A549 (cell line): ENCODE results near the gene CLDN14. TPM values are rescaled to one million over a fixed set of nuclear protein-coding genes. Genes with fewer than 3 reads are reported as not detected.

Source experiments
- ATAC-seq, 2 experiments: fragments of 200-7000 bp in 1 of 2; fragments of >200 bp in 1 of 2; cut with Nextera tagmentation in 1 of 2; cut with Tn5 transposase in 1 of 2; 3 replicates each; pipeline versions ENCODE4 v1.8.0 to v1.9.1; 2018 to 2020; ENCODE audit warnings: mild to moderate bottlenecking in 1 of 2, moderate library complexity in 1 of 2
- CTCF ChIA-PET: fragments of 300-600 bp; sonication (Branson Sonifier 250); formaldehyde crosslinking; extraction: SDS; loops from one replicate; lab custom pipeline; 2021; ENCODE audit warnings: antibody characterized with exemption, inconsistent platforms; lab: Yijun Ruan, JAX
- POLR2A ChIA-PET: fragments of 350-600 bp; formaldehyde crosslinking; extraction: SDS; loops from one replicate; lab custom pipeline; 2021; ENCODE audit warnings: antibody characterized with exemption, inconsistent platforms; lab: Yijun Ruan, JAX
- DNase-seq, 2 experiments: peaks; one replicate each; pipeline versions ENCODE4 v3.0.0 to v3.0.0-alpha.2; 2011 to 2016; ENCODE audit warnings: low read depth in 1 of 2, low spot score in 1 of 2
- FAIRE-seq: peaks from 2 replicates; lab custom pipeline; 2011; peaks lifted over from hg19 to GRCh38; lab: Jason Lieb, UNC
- H3K27ac ChIP-seq, 2 experiments: fragments of >200 bp; sonication (Bioruptor Twin); formaldehyde crosslinking; 3 replicates each; pipeline ENCODE4 v1.5.1; 2016 to 2017
- H3K4me1 ChIP-seq: fragments of >200 bp; sonication (Bioruptor Twin); formaldehyde crosslinking; 3 replicates; pipeline ENCODE4 v1.6.1; 2016
- H3K4me2 ChIP-seq: fragments of >200 bp; sonication (Bioruptor Twin); formaldehyde crosslinking; 3 replicates; pipeline ENCODE4 v1.6.1; 2016
- H3K4me3 ChIP-seq: fragments of >200 bp; sonication (Bioruptor Twin); formaldehyde crosslinking; 3 replicates; pipeline ENCODE4 v1.5.1; 2016
- H3K9me3 ChIP-seq: fragments of >200 bp; sonication (Bioruptor Twin); formaldehyde crosslinking; 3 replicates; pipeline ENCODE4 v1.6.1; 2016
- BHLHE40 ChIP-seq: IDR thresholded peaks from 2 replicates; pipeline ENCODE4 v1.6.1; 2012; ENCODE audit warnings: low read depth, low read length, inconsistent platforms
- CBX2 ChIP-seq: fragments of 200-600 bp; sonication (generic); IDR thresholded peaks from 2 replicates; pipeline ENCODE4 v1.6.1; 2016; ENCODE audit warnings: low read depth, mild to moderate bottlenecking, borderline replicate concordance
- EP300 ChIP-seq, 2 experiments: fragments of >200 bp; sonication (Bioruptor Twin); formaldehyde crosslinking; IDR thresholded peaks; 2 replicates in 1 of 2; 3 replicates in 1 of 2; pipeline ENCODE4 v1.6.1; 2016 to 2017
- ESRRA ChIP-seq: fragments of 150-350 bp; IDR thresholded peaks from 2 replicates; pipeline ENCODE4 v1.6.1; 2014; ENCODE audit warnings: mild to moderate bottlenecking, low read length, borderline replicate concordance
- FOSL2 ChIP-seq, 2 experiments: fragments of 450-650 bp in 1 of 2; fragments of >200 bp in 1 of 2; sonication (Bioruptor Twin) in 1 of 2; formaldehyde crosslinking; IDR thresholded peaks; 2 replicates each; pipeline versions ENCODE4 v1.5.0 to v1.6.1; 2016 to 2020; ENCODE audit warnings: mild to moderate bottlenecking in 1 of 2, moderate library complexity in 1 of 2
- HOXA7 ChIP-seq: fragments of 250-450 bp; sonication (Bioruptor Pico); IDR thresholded peaks from 2 replicates; pipeline ENCODE4 v1.5.0; 2020; ENCODE audit warnings: mild to moderate bottlenecking, moderate library complexity
- HOXB5 ChIP-seq: fragments of 250-450 bp; sonication (Bioruptor Pico); IDR thresholded peaks from 2 replicates; pipeline ENCODE4 v1.5.0; 2020; ENCODE audit warnings: mild to moderate bottlenecking, moderate library complexity
- JUNB ChIP-seq: fragments of >200 bp; sonication (Bioruptor Twin); formaldehyde crosslinking; IDR thresholded peaks from 2 replicates; pipeline ENCODE4 v1.6.1; 2016
- KDM1A ChIP-seq: fragments of 200-600 bp; sonication (generic); IDR thresholded peaks from 2 replicates; pipeline ENCODE4 v1.6.1; 2016; ENCODE audit warnings: low read depth, mild to moderate bottlenecking
- KDM5A ChIP-seq: fragments of 200-600 bp; sonication (generic); IDR thresholded peaks from 2 replicates; pipeline ENCODE4 v1.6.1; 2016; ENCODE audit warnings: antibody characterized with exemption, mild to moderate bottlenecking
- MAFK ChIP-seq: fragments of 450-650 bp; IDR thresholded peaks from 2 replicates; pipeline ENCODE4 v1.6.1; 2014; ENCODE audit not compliant: partially characterized antibody
- MAZ ChIP-seq: fragments of 150-350 bp; IDR thresholded peaks from 2 replicates; pipeline ENCODE4 v1.6.1; 2014; ENCODE audit warnings: antibody characterized with exemption, low read depth, low read length, borderline replicate concordance
- NR3C1 ChIP-seq: fragments of >200 bp; sonication (Bioruptor Twin); formaldehyde crosslinking; IDR thresholded peaks from 3 replicates; pipeline ENCODE4 v1.6.1; 2017
- PHF8 ChIP-seq: fragments of 200-600 bp; sonication (generic); IDR thresholded peaks from 2 replicates; pipeline ENCODE4 v1.6.1; 2016; ENCODE audit warnings: low read depth, mild to moderate bottlenecking, antibody characterized with exemption, moderate library complexity, borderline replicate concordance
- POLR2A ChIP-seq: IDR thresholded peaks from 2 replicates; pipeline ENCODE4 v1.6.1; 2012; ENCODE audit warnings: mild to moderate bottlenecking, low read length
- POLR2AphosphoS2 ChIP-seq: conservative IDR thresholded peaks from 2 replicates; pipeline ENCODE4 v1.6.1; 2012; ENCODE audit warnings: low read length, improper control_type of control experiment, inconsistent platforms
- RFX5 ChIP-seq: fragments of 450-650 bp; IDR thresholded peaks from 2 replicates; pipeline ENCODE4 v1.7.1; 2014; ENCODE audit warnings: antibody characterized with exemption, mild to moderate bottlenecking, moderate library complexity
- RNF2 ChIP-seq: fragments of 200-600 bp; sonication (generic); IDR thresholded peaks from 2 replicates; pipeline ENCODE4 v1.6.1; 2016; ENCODE audit warnings: low read depth, mild to moderate bottlenecking, antibody characterized with exemption, moderate library complexity, borderline replicate concordance
- SMC3 ChIP-seq: fragments of >200 bp; sonication (Bioruptor Twin); formaldehyde crosslinking; IDR thresholded peaks from 3 replicates; pipeline ENCODE4 v1.6.1; 2018; ENCODE audit warnings: inconsistent platforms
- ZNF302 ChIP-seq: fragments of 250-450 bp; sonication (Bioruptor Pico); IDR thresholded peaks from 2 replicates; pipeline ENCODE4 v1.9.0; 2021; ENCODE audit warnings: inconsistent platforms, mild to moderate bottlenecking, moderate library complexity
- ZSCAN20 ChIP-seq: fragments of 250-450 bp; sonication (Bioruptor Pico); IDR thresholded peaks from 2 replicates; pipeline ENCODE4 v1.8.0; 2022; ENCODE audit warnings: mild to moderate bottlenecking, moderate library complexity
- WGBS: methylation state at CpG from one replicate; pipeline ENCODE4 v1.1.6; 2017; ENCODE audit errors: missing lambda C conversion rate; 5-methylcytosine and 5-hydroxymethylcytosine counted together
- polyA plus RNA-seq, 4 experiments: library from polyadenylated mRNA; depleted of rRNA in 3 of 4; stranded (reverse); fragments of >200 nt; fragmentation: RNase III in 1 of 4; extraction: RNeasy Plus Mini Kit Qiagen cat#74134 plus additional on column Dnase treatment in 1 of 4; gene quantifications; 2 replicates in 3 of 4; 3 replicates in 1 of 4; pipeline ENCODE4 v1.2.3, GENCODE V29; 2011 to 2017
- TF ChIP-seq, protein P1 (sequence below): IDR thresholded peaks from 2 replicates; pipeline ENCODE4 v1.6.1; 2012
- TF ChIP-seq, protein P2 (sequence below): fragments of 150-350 bp; IDR thresholded peaks from 2 replicates; pipeline ENCODE4 v1.6.1; 2014; ENCODE audit warnings: low read depth, mild to moderate bottlenecking, low read length
- TF ChIP-seq, protein P3 (sequence below): fragments of >200 bp; sonication (Bioruptor Twin); formaldehyde crosslinking; IDR thresholded peaks from 3 replicates; pipeline ENCODE4 v1.5.1; 2016
- TF ChIP-seq, protein P4 (sequence below): fragments of 450-650 bp; IDR thresholded peaks from 2 replicates; pipeline ENCODE4 v1.6.1; 2014; ENCODE audit warnings: antibody characterized with exemption
- TF ChIP-seq, protein P5 (sequence below): fragments of 250-450 bp; sonication (Bioruptor Pico); IDR thresholded peaks from 2 replicates; pipeline ENCODE4 v1.5.0; 2021; ENCODE audit warnings: mild to moderate bottlenecking, moderate library complexity, borderline replicate concordance

The CLDN14 gene
- polyA plus RNA-seq, 2 of the 4 experiments (the other 2 are of a cell fraction) = not detected

GRCh38 chr21:36465478-36465877 is 14.4 kb downstream of the CLDN14 start:
- CTCF ChIA-PET = no interaction called here
- Histone ChIP-seq H3K27ac (no peak overlapping the region), H3K4me1 (peaks cover 13% of the 10 kb centered on the region), H3K4me2 (no peak overlapping the region)
- POLR2A ChIA-PET = no interaction called here
- DNase-seq = no peak
- 74% methylated on average over 8 of the region's 8 CpGs for WGBS
- TF ChIP-seq HOXB5 (CRISPR knock-in tag) (no peak), BHLHE40 (no peak), HOXA7 (CRISPR knock-in tag) (no peak), MAFK (no peak), PHF8 (no peak), SMC3 (no peak), POLR2A (no peak), KDM1A (no peak), RNF2 (no peak), POLR2AphosphoS2 (no peak), RFX5 (no peak), EP300 (IDR thresholded peaks at IDR 0.05) (no peak)
- TF ChIP-seq, protein P1, sequence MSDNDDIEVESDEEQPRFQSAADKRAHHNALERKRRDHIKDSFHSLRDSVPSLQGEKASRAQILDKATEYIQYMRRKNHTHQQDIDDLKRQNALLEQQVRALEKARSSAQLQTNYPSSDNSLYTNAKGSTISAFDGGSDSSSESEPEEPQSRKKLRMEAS = no peak
- TF ChIP-seq, protein P2, sequence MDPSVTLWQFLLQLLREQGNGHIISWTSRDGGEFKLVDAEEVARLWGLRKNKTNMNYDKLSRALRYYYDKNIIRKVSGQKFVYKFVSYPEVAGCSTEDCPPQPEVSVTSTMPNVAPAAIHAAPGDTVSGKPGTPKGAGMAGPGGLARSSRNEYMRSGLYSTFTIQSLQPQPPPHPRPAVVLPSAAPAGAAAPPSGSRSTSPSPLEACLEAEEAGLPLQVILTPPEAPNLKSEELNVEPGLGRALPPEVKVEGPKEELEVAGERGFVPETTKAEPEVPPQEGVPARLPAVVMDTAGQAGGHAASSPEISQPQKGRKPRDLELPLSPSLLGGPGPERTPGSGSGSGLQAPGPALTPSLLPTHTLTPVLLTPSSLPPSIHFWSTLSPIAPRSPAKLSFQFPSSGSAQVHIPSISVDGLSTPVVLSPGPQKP = no peak
- TF ChIP-seq, protein P3, sequence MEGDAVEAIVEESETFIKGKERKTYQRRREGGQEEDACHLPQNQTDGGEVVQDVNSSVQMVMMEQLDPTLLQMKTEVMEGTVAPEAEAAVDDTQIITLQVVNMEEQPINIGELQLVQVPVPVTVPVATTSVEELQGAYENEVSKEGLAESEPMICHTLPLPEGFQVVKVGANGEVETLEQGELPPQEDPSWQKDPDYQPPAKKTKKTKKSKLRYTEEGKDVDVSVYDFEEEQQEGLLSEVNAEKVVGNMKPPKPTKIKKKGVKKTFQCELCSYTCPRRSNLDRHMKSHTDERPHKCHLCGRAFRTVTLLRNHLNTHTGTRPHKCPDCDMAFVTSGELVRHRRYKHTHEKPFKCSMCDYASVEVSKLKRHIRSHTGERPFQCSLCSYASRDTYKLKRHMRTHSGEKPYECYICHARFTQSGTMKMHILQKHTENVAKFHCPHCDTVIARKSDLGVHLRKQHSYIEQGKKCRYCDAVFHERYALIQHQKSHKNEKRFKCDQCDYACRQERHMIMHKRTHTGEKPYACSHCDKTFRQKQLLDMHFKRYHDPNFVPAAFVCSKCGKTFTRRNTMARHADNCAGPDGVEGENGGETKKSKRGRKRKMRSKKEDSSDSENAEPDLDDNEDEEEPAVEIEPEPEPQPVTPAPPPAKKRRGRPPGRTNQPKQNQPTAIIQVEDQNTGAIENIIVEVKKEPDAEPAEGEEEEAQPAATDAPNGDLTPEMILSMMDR = no peak
- TF ChIP-seq, all 56 proteins: peak for 0
- Histone ChIP-seq H3K4me3 (no peak overlapping the region), H3K9me3 (no peaks in the 10 kb centered on the region)
- FAIRE-seq = no peak
- ATAC-seq = no peak

DNA sequence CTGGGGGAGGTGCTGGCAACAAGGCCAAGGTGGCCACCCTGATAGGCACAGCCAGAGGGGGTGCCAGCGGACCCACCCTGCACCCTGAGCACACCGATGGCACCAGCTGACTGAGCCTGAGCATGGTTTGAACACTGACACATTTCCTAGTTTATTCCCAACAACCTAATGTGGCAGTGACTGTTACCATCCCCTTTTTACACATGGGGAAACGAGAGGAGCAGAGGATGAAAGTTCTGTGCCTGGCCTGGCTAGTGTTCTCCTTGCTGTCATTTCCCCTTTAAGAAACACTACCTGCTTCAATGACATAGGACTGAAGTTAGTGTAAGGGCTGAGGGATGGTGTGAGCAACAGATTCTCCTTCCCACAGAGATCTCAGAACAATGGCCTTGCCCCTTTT is 15.3 kb downstream of the CLDN14 start:
- H3K9me3 ChIP-seq = no peaks in the 10 kb centered on the region
- H3K4me1 ChIP-seq = peaks cover 9% of the 10 kb centered on the region
- no peak for TF ChIP-seq KDM5A
- no peak for TF ChIP-seq FOSL2 (IDR thresholded peaks at IDR 0.05)
- TF ChIP-seq FOSL2 (CRISPR knock-in tag; IDR thresholded peaks at IDR 0.05) = no peak
- TF ChIP-seq BHLHE40 = no peak
- no peak for TF ChIP-seq MAZ
- TF ChIP-seq NR3C1 = no peak
- TF ChIP-seq, protein P4, sequence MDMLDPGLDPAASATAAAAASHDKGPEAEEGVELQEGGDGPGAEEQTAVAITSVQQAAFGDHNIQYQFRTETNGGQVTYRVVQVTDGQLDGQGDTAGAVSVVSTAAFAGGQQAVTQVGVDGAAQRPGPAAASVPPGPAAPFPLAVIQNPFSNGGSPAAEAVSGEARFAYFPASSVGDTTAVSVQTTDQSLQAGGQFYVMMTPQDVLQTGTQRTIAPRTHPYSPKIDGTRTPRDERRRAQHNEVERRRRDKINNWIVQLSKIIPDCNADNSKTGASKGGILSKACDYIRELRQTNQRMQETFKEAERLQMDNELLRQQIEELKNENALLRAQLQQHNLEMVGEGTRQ = no peak
- TF ChIP-seq, protein P1 = no peak
- no peak for TF ChIP-seq CBX2
- no peak for TF ChIP-seq JUNB
- TF ChIP-seq ZSCAN20 (CRISPR knock-in tag) = no peak
- TF ChIP-seq ESRRA = no peak
- no peak for TF ChIP-seq ZNF302 (CRISPR knock-in tag)
- TF ChIP-seq, protein P5, sequence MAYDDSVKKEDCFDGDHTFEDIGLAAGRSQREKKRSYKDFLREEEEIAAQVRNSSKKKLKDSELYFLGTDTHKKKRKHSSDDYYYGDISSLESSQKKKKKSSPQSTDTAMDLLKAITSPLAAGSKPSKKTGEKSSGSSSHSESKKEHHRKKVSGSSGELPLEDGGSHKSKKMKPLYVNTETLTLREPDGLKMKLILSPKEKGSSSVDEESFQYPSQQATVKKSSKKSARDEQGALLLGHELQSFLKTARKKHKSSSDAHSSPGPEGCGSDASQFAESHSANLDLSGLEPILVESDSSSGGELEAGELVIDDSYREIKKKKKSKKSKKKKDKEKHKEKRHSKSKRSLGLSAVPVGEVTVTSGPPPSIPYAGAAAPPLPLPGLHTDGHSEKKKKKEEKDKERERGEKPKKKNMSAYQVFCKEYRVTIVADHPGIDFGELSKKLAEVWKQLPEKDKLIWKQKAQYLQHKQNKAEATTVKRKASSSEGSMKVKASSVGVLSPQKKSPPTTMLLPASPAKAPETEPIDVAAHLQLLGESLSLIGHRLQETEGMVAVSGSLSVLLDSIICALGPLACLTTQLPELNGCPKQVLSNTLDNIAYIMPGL = no peak
- no peak for TF ChIP-seq HOXA7 (CRISPR knock-in tag)
- TF ChIP-seq MAFK = no peak
- no peak for TF ChIP-seq HOXB5 (CRISPR knock-in tag)
- TF ChIP-seq, all 56 proteins: peak for 0
- WGBS = 86% methylated on average over 3 of the region's 3 CpGs
- ChIA-PET POLR2A (no interaction called here), CTCF (no interaction called here)
- H3K27ac ChIP-seq = peak overlapping the region in 1 of 2 experiments; percentile 39; a peak in 2 of 6 replicates
- DNase-seq (no peak), FAIRE-seq (no peak), ATAC-seq (no peak)
- H3K4me2 ChIP-seq = no peak overlapping the region
- H3K4me3 ChIP-seq = no peak overlapping the region
